Stomach smooth muscle (tissue), 2 donors: ENCODE measurements around the gene USP16.
"Not testable (repeated sequence)": the region's sequence is repeated elsewhere in the genome, so short reads cannot be mapped to it uniquely, and the experiment has no call there.

Experiments
- H3K27ac ChIP-seq: one replicate; pipeline ENCODE4 v1.7.0; 2013; ENCODE audit warnings: mild to moderate bottlenecking, low read length, inconsistent platforms
- H3K27me3 ChIP-seq, 2 donors: one replicate each; pipeline ENCODE4 v1.7.0; 2013; ENCODE audit warnings: low read length in 2 of 2; ENCODE audit not compliant: insufficient read depth in 2 of 2, control insufficient read depth in 1 of 2
- H3K36me3 ChIP-seq, 2 donors: one replicate each; pipeline ENCODE4 v1.7.0; 2013; ENCODE audit warnings: low read length in 2 of 2; ENCODE audit not compliant: control insufficient read depth in 2 of 2, insufficient read depth in 2 of 2
- H3K4me1 ChIP-seq: one replicate; pipeline ENCODE4 v1.7.0; 2013; ENCODE audit warnings: low read length; ENCODE audit not compliant: control insufficient read depth, insufficient read depth
- H3K4me3 ChIP-seq, 2 donors: one replicate each; pipeline ENCODE4 v1.7.0; 2013; ENCODE audit warnings: low read length in 2 of 2
- H3K9ac ChIP-seq, 2 donors: one replicate each; pipeline ENCODE4 v1.7.0; 2013; ENCODE audit warnings: low read length in 2 of 2, mild to moderate bottlenecking in 1 of 2
- H3K9me3 ChIP-seq, 2 donors: one replicate each; pipeline ENCODE4 v1.7.0; 2013; ENCODE audit warnings: low read length in 2 of 2; ENCODE audit not compliant: control insufficient read depth in 2 of 2
- donor health status: healthy.
- donor health status: Pancreatic carcinoma.

Gene USP16

DNA sequence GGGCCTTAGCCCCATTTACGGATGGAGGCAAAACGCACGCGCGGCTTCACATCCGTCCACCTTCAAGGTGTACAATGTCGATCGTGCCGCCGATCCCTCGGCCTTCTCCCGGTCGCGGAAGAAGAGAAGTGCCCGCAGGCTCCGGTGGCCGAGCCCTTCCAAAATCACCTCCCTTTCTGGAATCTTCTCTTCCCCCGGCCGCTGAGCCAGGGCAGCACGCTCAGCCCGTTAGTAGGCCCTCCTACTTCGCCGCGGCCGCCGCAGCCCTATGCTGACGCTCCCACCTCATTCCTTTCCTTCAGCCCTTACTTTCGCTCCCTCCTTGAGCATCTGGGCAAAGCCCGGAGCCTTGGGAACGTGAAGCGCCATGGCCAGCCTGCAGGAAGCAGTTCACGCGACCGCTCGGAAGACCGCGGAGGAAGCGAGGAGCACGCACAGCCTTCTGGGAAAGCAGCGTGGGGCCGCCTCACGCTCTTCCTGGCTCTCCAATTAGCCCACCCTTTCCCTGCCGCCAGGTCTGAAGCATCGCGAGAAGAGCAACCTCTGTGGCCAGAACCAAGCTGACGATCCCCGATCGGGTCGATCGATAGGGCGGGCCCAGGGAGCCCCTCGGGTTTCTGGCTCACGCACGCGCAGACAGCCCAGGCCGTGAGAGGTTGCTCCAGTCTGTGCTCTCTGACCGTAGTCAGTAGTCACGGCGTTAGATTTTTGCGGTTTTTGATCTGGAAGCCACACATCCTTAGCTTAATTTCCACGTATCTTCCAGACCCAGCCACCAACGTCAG is 48.9 kb downstream of the USP16 start, which contains the start of gene CCT8:
TSS of gene CCT8 (minus strand) at position 427 of the 785 bp plus-strand sequence. CDS start at position 369, 58 bp downstream.
- peaks cover 14% of the 10 kb centered on the region for H3K4me1 ChIP-seq
- H3K9me3 ChIP-seq: no peaks in the 10 kb centered on the region
- H3K9ac ChIP-seq: peak within 1 kb of the TSS; percentile 96 to 98
- H3K4me3 ChIP-seq: peak within 1 kb of the TSS; percentile 97 to 98
- peak within 1 kb of the TSS; percentile 88 for H3K27ac ChIP-seq
- H3K27me3 ChIP-seq: no peaks in the 10 kb centered on the region
- H3K36me3 ChIP-seq: peaks cover 2% of the 10 kb centered on the region in 2 donors

DNA sequence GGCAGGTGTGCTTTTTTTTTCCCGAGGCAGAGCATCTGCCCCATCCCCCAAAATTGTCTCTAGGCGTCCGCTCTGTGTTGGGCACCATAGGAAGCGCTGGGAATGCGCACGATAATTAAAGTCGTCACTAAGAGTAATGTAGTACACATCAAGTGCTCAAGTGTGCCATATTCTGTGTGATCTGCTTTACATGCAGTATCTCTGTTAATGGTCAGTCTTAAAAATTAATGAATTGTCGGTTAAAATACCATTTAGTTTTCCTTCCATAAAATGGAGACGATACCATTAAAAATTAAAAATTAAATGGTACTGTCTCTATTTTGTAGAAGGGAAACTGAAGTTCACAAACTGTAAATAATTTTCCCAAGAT is 49.5 kb downstream of the USP16 start:
- peak overlapping the region; percentile 88 for H3K27ac ChIP-seq
- H3K36me3 ChIP-seq: no peaks in the 10 kb centered on the region
- peak overlapping the region; percentile 96 to 98 for H3K9ac ChIP-seq
- H3K4me1 ChIP-seq: peaks cover 14% of the 10 kb centered on the region
- peak overlapping the region; percentile 97 to 98 for H3K4me3 ChIP-seq
- no peaks in the 10 kb centered on the region for H3K9me3 ChIP-seq
- no peaks in the 10 kb centered on the region for H3K27me3 ChIP-seq

- H3K4me3 ChIP-seq: no peak overlapping the region
- H3K27ac ChIP-seq: no peak overlapping the region
- no peak overlapping the region for H3K9ac ChIP-seq
- peaks cover 18% of the 10 kb centered on the region for H3K4me1 ChIP-seq
- no peaks in the 10 kb centered on the region for H3K27me3 ChIP-seq
- H3K9me3 ChIP-seq: no peaks in the 10 kb centered on the region
- no peaks in the 10 kb centered on the region for H3K36me3 ChIP-seq
Observed at GRCh38 chr21:29074783-29075182, 50.3 kb downstream of the USP16 start.

- H3K9ac ChIP-seq: peak overlapping the region in 1 of 2 donors; percentile 25
- peak overlapping the region; percentile 42 to 71 for H3K4me3 ChIP-seq
- H3K27ac ChIP-seq: peak overlapping the region; percentile 71
- no peaks in the 10 kb centered on the region for H3K9me3 ChIP-seq
- H3K27me3 ChIP-seq: no peaks in the 10 kb centered on the region
- H3K4me1 ChIP-seq: peaks cover 18% of the 10 kb centered on the region
- H3K36me3 ChIP-seq: no peaks in the 10 kb centered on the region
Observed at GRCh38 chr21:29075706-29076466, 51.4 kb downstream of the USP16 start.

DNA sequence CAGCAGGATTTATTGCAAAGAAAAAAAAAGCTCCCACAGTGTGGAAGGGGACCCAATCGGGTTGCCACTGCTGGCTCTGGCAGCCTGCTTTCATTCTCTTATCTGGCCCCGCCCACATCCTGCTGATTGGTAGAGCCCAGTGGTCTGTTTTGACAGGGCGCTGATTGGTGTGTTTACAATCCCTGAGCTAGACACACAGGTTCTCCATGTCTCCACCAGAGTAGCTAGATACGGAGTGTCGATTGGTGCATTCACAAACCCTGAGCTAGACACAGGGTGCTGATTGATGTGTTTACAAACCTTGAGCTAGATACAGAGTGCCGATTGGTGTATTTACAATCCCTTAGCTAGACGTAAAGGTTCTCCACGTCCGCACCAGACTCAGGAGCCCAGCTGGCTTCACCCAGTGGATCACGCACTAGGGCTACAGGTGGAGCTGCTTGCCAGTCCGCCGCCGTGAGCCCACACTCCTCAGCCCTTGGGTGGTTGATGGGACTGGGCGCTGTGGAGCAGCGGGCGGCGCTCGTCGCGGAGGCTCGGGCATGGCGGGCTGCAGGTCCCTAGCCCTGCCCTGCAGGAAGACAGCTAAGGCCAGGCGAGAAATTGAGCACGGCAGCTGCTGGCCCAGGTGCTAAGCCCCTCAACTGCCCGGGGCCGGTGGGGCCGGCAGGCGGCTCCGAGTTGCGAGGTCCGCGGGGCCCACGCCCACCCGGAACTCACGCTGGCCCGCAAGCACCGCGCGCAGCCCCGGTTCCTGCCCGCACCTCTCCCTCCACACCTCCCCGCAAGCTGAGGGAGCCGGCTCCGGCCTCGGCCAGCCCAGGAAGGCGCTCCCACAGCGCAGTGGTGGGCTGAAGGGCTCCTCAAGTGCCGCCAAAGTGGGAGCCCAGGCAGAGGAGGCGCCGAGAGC is 52.5 kb downstream of the USP16 start:
- H3K9me3 ChIP-seq, H3K27me3 ChIP-seq, H3K36me3 ChIP-seq: not testable (repeated sequence)
- H3K27ac ChIP-seq: peak overlapping the region; percentile 71
- peak overlapping the region; percentile 64 to 66 for H3K9ac ChIP-seq
- H3K4me3 ChIP-seq: peak overlapping the region; percentile 68 to 71
- peaks cover 11% of the 10 kb centered on the region for H3K4me1 ChIP-seq

- Histone ChIP-seq H3K4me1 (peaks cover 7% of the 10 kb centered on the region), H3K9ac (peak overlapping the region; percentile 64 to 66)
Observed at GRCh38 chr21:29077651-29078090, 53.2 kb downstream of the USP16 start.

GRCh38 chr21:29078869-29079767 is 54.6 kb downstream of the USP16 start:
- Histone ChIP-seq H3K4me1 (peaks cover 7% of the 10 kb centered on the region), H3K36me3 (no peaks in the 10 kb centered on the region), H3K27ac (no peak overlapping the region)

More at GRCh38 chr21:29077651-29078090, 53.2 kb downstream of the USP16 start:
- no peaks in the 10 kb centered on the region for H3K36me3 ChIP-seq
- H3K27ac ChIP-seq: peak overlapping the region; percentile 71
- H3K4me3 ChIP-seq: peak overlapping the region; percentile 68 to 71
- H3K27me3 ChIP-seq: no peaks in the 10 kb centered on the region
- no peaks in the 10 kb centered on the region for H3K9me3 ChIP-seq

DNA sequence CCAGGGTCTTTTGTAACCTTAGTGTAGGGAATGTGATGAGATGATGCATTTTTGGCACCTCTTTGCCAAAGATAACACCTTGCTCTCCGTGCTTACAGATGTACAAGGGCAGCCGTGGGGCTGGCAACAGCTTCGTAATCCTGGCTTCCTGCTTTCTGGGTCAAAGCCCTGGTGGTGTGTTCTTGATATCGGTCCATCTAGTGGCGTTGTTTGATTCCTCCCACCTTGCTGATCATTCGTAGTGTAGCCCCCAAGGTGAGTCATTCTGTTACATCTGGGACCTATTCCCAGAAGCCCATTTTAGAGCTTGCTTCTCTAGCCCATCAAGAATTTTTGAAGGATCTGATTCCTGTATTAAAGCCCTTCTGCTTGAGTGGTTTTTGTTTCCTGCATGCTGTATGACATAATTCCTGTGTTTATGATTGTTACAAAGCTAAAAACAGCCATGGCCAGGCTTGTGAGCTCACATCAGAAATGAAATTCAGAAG is 56.0 kb downstream of the USP16 start:
- no peak overlapping the region for H3K27ac ChIP-seq

More at GRCh38 chr21:29078869-29079767, 54.6 kb downstream of the USP16 start:
- H3K9ac ChIP-seq: no peak overlapping the region
- no peak overlapping the region for H3K4me3 ChIP-seq
- H3K27me3 ChIP-seq: no peaks in the 10 kb centered on the region
- no peaks in the 10 kb centered on the region for H3K9me3 ChIP-seq

DNA sequence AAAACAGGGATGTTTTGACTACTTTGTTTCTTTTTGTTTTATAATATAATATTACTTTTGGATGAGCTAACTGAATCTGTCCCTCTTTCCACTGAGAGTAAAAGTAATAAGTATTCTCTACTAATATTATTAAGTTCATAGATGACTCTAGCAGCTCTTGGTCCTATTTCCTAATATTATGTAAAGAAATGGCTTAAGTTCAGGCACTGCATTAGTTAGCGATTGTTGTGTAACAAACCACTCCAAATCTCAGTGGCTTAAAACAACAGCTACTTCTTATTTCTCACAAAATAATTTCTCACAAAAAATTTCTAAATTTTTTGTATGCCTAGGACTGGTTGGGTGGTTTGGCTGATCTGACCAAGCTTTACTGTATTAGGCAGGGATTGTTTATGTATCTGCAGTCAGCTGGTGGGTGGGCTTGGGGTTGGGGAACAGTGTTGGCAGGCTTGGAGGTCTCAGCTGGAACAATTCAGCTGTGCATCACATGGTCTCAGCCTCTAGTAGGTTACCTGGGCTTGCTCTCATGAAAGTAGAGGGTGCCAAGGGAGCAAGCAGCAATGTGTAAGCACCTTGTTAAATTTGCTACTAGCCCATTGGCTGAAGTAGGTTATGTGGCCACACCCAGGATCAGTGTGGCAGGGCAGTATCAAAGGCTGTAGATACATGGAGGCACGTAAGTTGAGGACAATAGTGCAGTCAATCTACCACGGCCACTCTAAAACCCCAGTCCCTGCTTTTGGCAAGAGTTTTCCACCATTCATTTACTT is 57.8 kb downstream of the USP16 start:
- no peaks in the 10 kb centered on the region for H3K27me3 ChIP-seq
- no peaks in the 10 kb centered on the region for H3K36me3 ChIP-seq
- H3K4me3 ChIP-seq: no peak overlapping the region
- H3K27ac ChIP-seq: no peak overlapping the region
- H3K9me3 ChIP-seq: no peaks in the 10 kb centered on the region
- peaks cover 4% of the 10 kb centered on the region for H3K4me1 ChIP-seq
- H3K9ac ChIP-seq: no peak overlapping the region

More for the DNA sequence above, 56.0 kb downstream of the USP16 start:
- H3K9me3 ChIP-seq: no peaks in the 10 kb centered on the region
- H3K27me3 ChIP-seq: no peaks in the 10 kb centered on the region
- no peak overlapping the region for H3K4me3 ChIP-seq
- no peaks in the 10 kb centered on the region for H3K36me3 ChIP-seq
- H3K9ac ChIP-seq: no peak overlapping the region
- H3K4me1 ChIP-seq: peaks cover 7% of the 10 kb centered on the region
